K562 (cell line): ENCODE measurements around the gene SLC35B4.

ENCODE experiments used
- ATF2 ChIP-seq: sonication (generic); formaldehyde crosslinking; IDR thresholded peaks from 2 replicates; pipeline ENCODE4 v1.8.1; 2022; ENCODE audit warnings: missing genetic modification reagents
- BRCA1 ChIP-seq, 2 experiments: fragments of 450-650 bp in 1 of 2; sonication (generic) in 1 of 2; formaldehyde crosslinking in 1 of 2; IDR thresholded peaks; 2 replicates each; pipeline versions ENCODE4 v1.5.0 to v1.6.1; 2017 to 2020; ENCODE audit warnings: mild to moderate bottlenecking in 1 of 2, missing genetic modification reagents in 1 of 2
- CTCF ChIP-seq, 3 experiments: IDR thresholded peaks in 2 of 3; conservative IDR thresholded peaks in 1 of 3; 2 replicates each; pipeline ENCODE4 v1.5.1; 2011 to 2012; ENCODE audit warnings: low read length in 3 of 3, mild to moderate bottlenecking in 3 of 3, control low read depth in 2 of 3, improper control_type of control experiment in 1 of 3, inconsistent platforms in 1 of 3, low read depth in 1 of 3, mixed read lengths in 1 of 3, moderate library complexity in 1 of 3; ENCODE audit not compliant: insufficient read depth in 2 of 3
- GATAD2A ChIP-seq: fragments of 450-650 bp; IDR thresholded peaks from 2 replicates; pipeline ENCODE4 v1.6.1; 2017
- HDAC3 ChIP-seq: fragments of 450-650 bp; IDR thresholded peaks from 2 replicates; pipeline ENCODE4 v1.6.1; 2018; ENCODE audit warnings: borderline replicate concordance, mild to moderate bottlenecking, moderate library complexity; ENCODE audit not compliant: partially characterized antibody
- HNRNPK ChIP-seq: fragments of 200-400 bp; formaldehyde crosslinking; IDR thresholded peaks from one replicate; pipeline ENCODE4 v1.6.1; 2018; ENCODE audit warnings: mild to moderate bottlenecking, low read depth, low read length; ENCODE audit not compliant: poor library complexity, severe bottlenecking
- MXI1 ChIP-seq: IDR thresholded peaks from 2 replicates; pipeline ENCODE4 v1.6.1; 2011; ENCODE audit warnings: low read depth, mild to moderate bottlenecking, improper control_type of control experiment, low read length
- POLR2AphosphoS2 ChIP-seq: IDR thresholded peaks from 2 replicates; pipeline ENCODE4 v1.6.1; 2012; ENCODE audit warnings: low read length, improper control_type of control experiment
- POLR2AphosphoS5 ChIP-seq: IDR thresholded peaks from 2 replicates; pipeline ENCODE4 v1.6.1; 2011; ENCODE audit warnings: mild to moderate bottlenecking, low read depth, low read length, moderate library complexity; ENCODE audit not compliant: control insufficient read depth, insufficient read depth
- ZNF23 ChIP-seq: fragments of 250-450 bp; sonication (Bioruptor Pico); IDR thresholded peaks from 2 replicates; pipeline ENCODE4 v1.4.0; 2020; ENCODE audit warnings: mild to moderate bottlenecking
- ZZZ3 ChIP-seq: fragments of 450-650 bp; IDR thresholded peaks from 2 replicates; pipeline ENCODE4 v1.6.1; 2016; ENCODE audit warnings: antibody characterized with exemption, mild to moderate bottlenecking, moderate library complexity

- no peak for TF ChIP-seq MXI1
- TF ChIP-seq ZZZ3: no peak
- TF ChIP-seq ZNF23 (CRISPR knock-in tag): no peak
- TF ChIP-seq ATF2 (CRISPR knock-in tag): no peak
- no peak for TF ChIP-seq CTCF (IDR thresholded peaks at IDR 0.05 in 2 of 3, conservative IDR thresholded peaks at IDR 0.05 in 1 of 3; ENCODE audit: insufficient read depth in 2 of 3, low read depth in 1 of 3, low read length in 3 of 3)
- no peak for TF ChIP-seq BRCA1 (IDR thresholded peaks at IDR 0.05)
- no peak for TF ChIP-seq BRCA1 (CRISPR knock-in tag; IDR thresholded peaks at IDR 0.05)
- TF ChIP-seq POLR2AphosphoS5: no peak
- TF ChIP-seq GATAD2A: no peak
- no peak for TF ChIP-seq POLR2AphosphoS2
- TF ChIP-seq HNRNPK: no peak
- TF ChIP-seq HDAC3: no peak
Observed at GRCh38 chr7:134308548-134308947, 8.2 kb downstream of the SLC35B4 start.
